Measurements from ENCODE around the gene POLE2.

Gene POLE2

DNA sequence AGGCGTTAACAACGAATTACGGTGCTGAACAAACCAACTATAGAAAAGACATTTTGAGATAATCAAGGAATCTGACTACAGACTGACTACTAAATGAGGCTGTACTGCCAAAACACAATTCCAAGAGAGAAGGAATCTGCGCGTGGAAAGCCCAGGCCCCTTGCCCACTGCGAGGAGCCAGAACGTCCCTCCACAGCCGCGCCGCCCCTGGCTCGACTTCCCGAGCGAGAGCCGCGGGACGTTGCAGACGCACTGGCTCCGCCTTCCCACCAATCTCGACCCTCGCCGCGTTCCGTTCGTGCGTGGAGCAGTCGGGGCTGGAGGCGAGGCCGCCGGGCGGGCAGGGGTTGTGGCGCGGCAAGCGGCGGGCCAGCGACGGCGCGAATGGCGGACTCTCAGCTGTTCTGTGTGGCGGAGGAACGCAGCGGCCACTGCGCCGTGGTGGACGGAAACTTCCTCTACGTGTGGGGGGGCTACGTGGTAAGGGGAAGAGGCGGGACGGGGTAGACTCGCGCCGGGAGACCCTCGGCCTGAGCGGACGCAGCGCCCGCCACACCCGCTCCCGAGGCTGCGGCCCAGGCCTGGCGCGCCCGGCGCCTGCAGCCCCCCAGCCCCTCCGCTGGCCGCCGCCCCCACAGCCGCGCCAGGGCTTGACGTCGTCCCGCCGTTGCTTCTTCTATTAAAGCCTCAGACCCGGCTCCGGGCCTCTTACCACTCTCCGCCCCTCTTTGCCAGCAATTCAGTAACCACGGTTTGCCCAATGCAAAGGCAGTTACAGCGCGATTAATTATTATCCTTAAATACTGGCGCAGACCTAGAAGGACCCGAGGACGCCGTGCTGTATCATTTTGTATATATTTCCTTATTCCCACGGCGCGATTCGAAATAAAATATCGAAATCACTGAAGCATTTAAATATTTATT lies 5.1 kb upstream of the POLE2 start, which contains the start of gene KLHDC1:
Gene KLHDC1 (plus strand): TSS at position 310 of the 924 bp plus-strand sequence. CDS start 75 bp downstream, at position 385.
- no peak for TF ChIP-seq CTCF (IDR thresholded peaks at IDR 0.05)

DNA sequence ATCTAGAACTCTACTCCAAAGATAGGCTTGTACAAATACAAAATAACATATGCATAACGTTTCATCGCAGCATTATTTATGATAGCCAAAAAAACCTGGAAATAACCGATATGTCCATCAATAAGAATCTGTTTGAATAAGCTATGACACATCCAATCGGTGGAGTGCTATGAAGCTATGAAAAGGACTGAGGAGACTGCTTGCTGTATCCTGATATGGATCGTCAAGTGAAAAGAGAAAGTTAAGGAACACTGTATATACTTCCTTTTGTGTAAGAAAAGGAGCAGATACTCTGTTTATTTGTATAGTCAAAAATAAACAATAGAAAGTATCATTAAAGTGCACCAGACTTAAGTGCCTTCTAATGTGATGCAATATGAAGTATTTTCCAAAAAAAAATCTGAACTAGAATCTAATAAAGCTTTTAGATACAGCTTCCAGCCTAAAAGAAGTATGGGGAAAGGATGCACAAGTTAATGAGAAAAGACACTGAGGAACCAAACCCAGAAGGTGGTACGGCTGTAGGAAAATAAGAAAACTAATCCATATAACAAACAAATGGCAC lies 4.3 kb upstream of the POLE2 start:
- no peak for TF ChIP-seq CTCF (IDR thresholded peaks at IDR 0.05)

GRCh38 chr14:49691031-49691430 lies 3.0 kb upstream of the POLE2 start:
- no peak for TF ChIP-seq CTCF (IDR thresholded peaks at IDR 0.05)

- no peak for TF ChIP-seq CTCF (IDR thresholded peaks at IDR 0.05)
Measured at GRCh38 chr14:49688701-49689030, 652 bp upstream of the POLE2 start.

GRCh38 chr14:49686425-49686824 lies 1.6 kb downstream of the POLE2 start:
- TF ChIP-seq CTCF (IDR thresholded peaks at IDR 0.05): no peak

- no peak for TF ChIP-seq CTCF (IDR thresholded peaks at IDR 0.05)
Measured at GRCh38 chr14:49679271-49679670, 8.7 kb downstream of the POLE2 start.

DNA sequence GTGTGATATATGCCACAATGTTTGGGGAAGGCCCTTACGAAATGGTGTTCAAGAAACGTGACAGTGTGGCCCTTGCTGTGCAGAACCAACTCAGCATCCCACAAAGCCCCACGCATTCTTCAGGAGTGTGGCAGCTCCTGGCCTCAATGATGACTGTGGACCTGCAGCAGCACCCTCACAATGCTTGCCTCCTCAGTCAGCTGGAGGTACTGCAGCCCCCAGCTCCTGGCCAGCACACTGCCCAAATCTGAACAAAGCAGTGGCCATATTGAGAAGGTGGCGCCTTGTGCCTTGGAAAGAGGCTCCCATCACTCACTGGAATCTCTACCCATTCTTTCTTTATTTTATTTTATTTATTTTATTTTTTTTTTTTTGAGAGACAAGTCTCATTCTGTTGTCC lies 10.4 kb downstream of the POLE2 start:
- no peak for TF ChIP-seq CTCF (IDR thresholded peaks at IDR 0.05)
